HG02840 (cell line): ENCODE data around the gene ECI1.
"Not testable (repeated sequence)": the region's sequence is repeated elsewhere in the genome, so short reads cannot be mapped to it uniquely, and the experiment has no call there.

Experiments used
- ATAC-seq: cut with Tn5 transposase; IDR thresholded peaks from one replicate; pipeline ENCODE4 v1.9.1; 2021; ENCODE audit warnings: mild to moderate bottlenecking, moderate library complexity, moderate number of reproducible peaks; ENCODE audit not compliant: unreplicated experiment, low FRiP score

The ECI1 gene

GRCh38 chr16:2258530-2258929, 7.1 kb upstream of the ECI1 start:
- not testable (repeated sequence) for ATAC-seq

DNA sequence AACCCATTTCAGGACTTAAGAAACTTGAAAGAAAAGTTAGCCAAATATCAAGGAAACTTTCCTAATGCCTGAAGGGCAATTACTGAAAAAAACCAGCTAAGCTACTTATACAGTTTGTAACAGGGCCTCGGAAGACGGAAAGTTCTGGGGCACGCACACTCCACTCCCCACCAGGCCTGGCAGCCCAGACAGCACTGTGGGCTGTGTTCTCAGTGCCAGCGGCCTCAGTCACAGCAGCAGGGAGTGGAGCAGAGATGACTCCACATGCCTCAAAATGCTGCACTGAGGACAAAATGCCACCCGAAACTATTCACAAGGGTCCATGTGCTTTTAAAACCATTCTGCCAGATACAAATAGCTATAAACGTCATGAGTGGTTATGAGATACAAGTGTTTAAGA, 6.3 kb upstream of the ECI1 start:
- ATAC-seq = no peak

DNA sequence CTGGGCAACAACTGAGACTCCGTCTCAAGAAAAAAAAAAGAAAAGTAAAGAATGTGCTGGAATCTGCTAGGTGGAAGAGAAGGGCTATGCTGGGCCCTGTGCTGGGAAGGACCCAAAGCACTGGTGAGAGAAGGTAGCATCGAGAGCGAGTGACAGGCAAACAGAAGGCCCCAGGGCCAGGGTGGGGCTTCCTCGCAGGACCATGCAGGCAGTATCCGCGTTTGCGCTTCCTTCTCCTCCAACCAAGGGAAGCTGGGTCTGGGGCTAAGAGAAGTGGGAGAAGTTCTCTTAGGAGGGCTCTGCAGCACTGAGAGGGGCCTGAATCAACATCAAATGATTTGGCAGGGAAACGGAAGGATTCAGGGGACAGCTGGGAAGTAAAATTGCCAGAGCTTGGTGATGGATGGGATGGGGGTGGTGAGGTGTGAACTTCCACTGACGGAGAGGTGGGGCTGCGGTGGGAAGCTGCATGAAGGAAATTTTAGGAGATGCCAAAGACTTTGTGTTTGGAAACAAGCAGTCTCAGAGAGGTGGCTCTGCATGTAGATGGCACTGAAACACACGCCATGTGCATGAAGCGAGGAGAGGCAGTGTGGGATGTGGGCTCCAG, 5.2 kb upstream of the ECI1 start:
- ATAC-seq = no peak

- no peak for ATAC-seq
Observed at GRCh38 chr16:2253293-2253692, 1.9 kb upstream of the ECI1 start.

DNA sequence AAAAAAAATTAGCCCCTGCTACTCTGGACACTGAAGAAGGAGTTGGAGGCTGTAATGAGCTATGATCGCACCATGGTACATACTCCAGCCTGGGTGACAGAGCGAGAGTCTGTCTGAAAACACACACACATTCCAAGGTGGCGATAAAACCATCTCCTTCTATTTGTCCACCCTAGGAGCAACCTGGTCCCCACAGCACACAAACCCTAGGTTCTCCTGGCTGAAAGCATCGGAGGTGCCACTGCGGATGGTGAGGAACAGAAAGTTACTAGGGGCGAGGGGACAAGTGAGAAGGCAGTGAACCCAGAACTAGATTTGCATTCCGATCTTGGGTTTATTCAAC, 1.4 kb upstream of the ECI1 start:
- ATAC-seq = no peak

GRCh38 chr16:2250652-2251295, 613 bp downstream of the ECI1 start:
- no peak for ATAC-seq

GRCh38 chr16:2246301-2246885, 5.0 kb downstream of the ECI1 start:
- no peak for ATAC-seq

GRCh38 chr16:2244926-2245795, 6.2 kb downstream of the ECI1 start:
- ATAC-seq = no peak

GRCh38 chr16:2244301-2244700, 7.1 kb downstream of the ECI1 start:
- ATAC-seq = no peak

- ATAC-seq = no peak
Observed at GRCh38 chr16:2243781-2244180, 7.6 kb downstream of the ECI1 start.

DNA sequence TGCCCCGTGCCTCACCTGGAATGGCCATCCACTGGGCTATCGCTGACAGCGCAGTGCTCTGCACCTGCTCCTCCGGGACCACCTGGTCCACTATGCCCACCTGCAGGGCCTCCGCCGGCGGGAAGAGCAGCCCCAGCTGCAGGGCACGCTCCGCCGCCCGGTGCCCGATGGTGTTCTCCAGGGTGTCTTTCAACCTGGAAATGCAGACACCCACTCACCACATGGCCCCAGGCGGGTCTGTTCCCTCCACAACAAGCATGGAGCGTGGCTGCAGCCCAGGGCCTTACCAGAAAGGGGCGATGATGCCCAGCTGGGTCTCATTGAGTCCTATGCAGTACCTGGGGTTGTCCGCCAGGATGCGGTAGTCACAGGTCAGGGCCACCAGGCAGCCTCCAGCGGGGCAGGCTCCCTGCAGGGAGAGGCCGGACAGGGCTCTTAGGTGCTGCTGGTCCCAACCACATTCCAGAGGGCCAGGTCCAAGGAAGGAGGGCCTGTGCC, 8.3 kb downstream of the ECI1 start:
- no peak for ATAC-seq

DNA sequence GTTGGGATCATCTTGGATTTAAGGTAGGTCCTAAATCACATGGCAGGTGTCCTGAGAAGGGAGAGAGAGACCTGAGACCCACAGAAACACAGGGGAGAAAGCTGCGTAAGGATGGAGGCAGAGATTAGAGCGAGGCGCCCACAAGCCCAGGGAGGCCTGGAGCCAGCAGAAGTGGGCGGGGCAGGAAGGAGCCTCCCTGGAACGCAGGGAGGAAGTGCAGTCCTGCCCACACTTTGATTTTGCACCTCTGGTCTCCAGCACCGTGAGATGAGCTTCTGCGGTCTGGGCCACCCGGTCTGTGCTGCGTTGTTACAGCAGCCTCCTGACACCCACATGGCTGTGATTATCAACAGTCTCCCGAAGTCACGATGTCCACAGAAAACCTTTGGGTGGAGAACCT, 8.8 kb downstream of the ECI1 start:
- no peak for ATAC-seq

DNA sequence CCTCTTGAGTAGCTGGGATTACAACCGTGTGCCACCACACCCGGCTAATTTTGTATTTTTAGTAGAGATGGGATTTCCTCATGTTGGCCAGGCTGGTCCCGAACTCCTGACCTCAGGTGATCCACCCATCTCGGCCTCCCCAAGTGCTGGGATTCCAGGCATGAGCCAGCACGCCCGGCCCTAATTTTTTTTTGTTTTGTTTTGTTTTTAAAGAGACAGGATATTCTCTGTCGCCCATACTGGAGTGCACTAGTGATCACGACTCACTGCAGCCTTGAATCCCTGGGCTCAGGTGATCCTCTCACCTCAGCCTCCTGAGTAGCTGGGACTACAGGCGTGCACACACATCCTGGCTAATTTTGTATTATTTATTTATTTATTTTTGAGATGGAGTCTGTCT, 11.1 kb downstream of the ECI1 start:
- ATAC-seq = not testable (repeated sequence)

- no peak for ATAC-seq
Observed at GRCh38 chr16:2238838-2239675, 12.3 kb downstream of the ECI1 start.

DNA sequence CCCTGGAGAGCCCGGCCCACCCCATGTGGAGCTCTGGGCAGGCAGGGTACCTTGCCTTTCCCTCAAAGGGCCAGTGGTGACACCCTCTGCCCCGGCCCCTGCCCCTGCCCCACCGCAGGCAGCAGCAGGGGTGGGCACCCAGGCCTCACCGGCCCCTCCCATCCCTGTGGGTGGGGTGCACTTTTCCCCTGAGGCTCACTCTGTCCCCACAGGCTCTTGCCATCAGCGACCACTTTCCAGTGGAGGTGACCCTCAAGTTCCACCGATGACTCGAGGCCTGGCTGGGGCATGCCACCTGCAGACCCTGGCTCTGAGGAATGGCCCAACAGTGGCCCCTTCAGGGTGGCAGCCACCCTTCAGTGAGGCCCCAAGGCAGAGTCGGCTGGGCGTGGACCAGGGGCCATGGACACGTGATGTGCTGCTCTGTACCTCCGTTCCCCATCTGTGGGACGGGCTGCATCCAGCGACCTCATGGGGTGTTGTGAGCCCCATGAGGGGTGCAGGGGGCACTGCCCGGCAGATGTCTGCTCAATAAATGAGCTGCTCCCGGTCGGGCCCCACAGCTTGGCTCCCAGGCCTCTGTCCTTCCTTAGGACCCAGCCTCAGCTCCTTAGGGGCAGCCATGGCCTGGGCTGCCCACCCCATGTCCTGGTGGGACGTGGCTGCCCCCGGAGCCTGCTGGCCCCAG, 13.1 kb downstream of the ECI1 start:
- ATAC-seq = no peak

GRCh38 chr16:2237493-2238149, 13.8 kb downstream of the ECI1 start:
- no peak for ATAC-seq

DNA sequence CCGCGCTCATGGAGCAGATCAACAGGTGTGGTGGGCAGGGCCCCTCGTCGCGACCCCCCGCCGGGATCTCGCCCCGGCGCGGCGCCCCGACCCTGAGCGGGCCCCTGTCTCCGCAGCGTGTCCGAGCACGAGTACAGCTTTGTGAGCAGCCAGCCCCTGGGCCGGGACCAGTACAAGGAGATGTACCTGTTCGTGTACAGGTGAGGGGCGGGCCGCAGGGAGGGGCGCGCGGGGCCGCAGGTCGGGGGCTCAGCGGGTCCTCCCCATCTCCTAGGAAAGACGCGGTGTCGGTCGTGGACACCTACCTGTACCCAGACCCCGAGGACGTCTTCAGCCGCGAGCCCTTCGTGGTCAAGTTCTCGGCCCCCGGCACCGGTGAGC, 14.3 kb downstream of the ECI1 start:
- ATAC-seq = no peak

GRCh38 chr16:2236337-2237101, 14.9 kb downstream of the ECI1 start, which contains the start of gene DNASE1L2:
DNASE1L2 (plus strand) TSS chr16:2236444; CDS start chr16:2236817, 373 bp downstream.
- ATAC-seq = no peak
